ENCODE results near the gene SCLT1.

- TF ChIP-seq CTCF (IDR thresholded peaks at IDR 0.05), result no peak
- no peak for TF ChIP-seq POLR2A (IDR thresholded peaks at IDR 0.05)
Observed at GRCh38 chr4:128983771-128984485, 109.4 kb downstream of the SCLT1 start.

All from testis (tissue), 2 donors.